Stimulated activated CD4-positive, alpha-beta T cell treated with anti-CD3 and anti-CD28 coated beads, Interleukin-1b, Interleukin-23, amount 100 ng/mL, for 1 hour (primary cell): ENCODE measurements around the gene EIF2A.
"Not testable (repeated sequence)": the region's sequence is repeated elsewhere in the genome, so short reads cannot be mapped to it uniquely, and the experiment has no call there.

Experiments used
- DNase-seq, 2 donors: peaks; one replicate each; pipeline ENCODE4 v3.0.0-alpha.2; 2020; ENCODE audit warnings: low read depth in 2 of 2

The EIF2A gene

DNA sequence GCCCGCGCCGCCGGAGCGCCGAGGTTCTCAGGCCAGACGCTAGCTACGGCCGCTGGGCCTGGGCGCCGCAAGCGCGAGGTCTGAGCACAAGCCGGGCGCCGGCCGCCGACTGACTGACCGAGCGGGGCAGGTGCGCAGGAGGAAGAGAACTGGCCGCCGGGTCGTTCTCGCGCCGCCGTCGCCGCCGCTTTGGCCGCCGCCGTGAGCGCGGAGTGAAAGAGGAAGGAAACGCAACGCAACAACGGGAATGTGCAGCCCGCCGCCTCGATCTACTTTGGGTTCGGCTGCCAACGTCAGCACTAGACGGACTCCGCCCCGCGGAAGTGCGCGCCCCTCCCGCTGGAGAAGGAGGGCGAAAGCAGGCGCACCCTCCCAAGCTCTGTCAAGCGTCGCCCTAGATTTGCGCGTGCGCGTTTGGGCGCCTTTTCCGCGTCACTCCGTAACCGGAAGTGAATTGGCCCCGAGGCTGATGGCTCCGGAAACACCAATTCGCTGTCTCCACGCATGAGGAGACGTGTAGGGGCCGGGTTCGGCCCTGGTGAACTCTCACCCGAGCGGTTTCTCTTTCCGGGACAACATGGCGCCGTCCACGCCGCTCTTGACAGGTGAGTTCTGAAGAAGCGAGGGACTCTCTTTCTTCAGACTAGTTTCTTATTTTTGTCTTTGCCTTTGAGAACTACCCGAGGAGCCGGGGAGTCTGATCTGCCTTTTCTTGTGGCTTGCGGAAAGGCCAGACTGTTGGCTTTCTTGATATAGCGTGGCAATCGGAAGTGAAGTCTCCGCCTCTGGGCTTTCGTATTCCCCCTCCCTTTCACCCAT lies at the start of gene EIF2A, which contains the start of gene SERP1:
Gene EIF2A (plus strand): TSS at position 562 of the 819 bp plus-strand sequence. CDS start 16 bp downstream, at position 578.
Gene SERP1 (minus strand): TSS at position 271 of the 819 bp plus-strand sequence. CDS start 361 bp downstream, outside the sequence.
- peak; percentile 93 to 96 for DNase-seq

DNA sequence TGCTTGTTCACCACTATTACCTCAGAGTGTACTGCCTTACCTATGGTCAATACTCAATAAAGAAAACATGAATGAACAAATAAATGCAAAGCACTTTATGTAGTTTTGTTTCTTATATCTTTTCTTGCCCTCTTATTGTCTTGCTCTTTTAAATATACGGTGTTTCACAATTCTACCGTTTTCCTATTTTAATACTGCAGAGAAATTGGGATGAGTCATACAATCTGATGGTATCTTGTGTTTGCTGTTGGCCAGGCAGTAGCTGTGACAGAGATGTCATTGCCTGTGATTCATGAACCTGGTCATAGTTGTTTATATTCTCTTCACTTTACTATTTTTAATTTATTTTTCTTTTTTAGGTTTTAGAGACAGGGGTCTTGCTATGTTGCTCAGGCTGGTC lies 48.6 kb upstream of the EIF2A start:
- no peak for DNase-seq

DNA sequence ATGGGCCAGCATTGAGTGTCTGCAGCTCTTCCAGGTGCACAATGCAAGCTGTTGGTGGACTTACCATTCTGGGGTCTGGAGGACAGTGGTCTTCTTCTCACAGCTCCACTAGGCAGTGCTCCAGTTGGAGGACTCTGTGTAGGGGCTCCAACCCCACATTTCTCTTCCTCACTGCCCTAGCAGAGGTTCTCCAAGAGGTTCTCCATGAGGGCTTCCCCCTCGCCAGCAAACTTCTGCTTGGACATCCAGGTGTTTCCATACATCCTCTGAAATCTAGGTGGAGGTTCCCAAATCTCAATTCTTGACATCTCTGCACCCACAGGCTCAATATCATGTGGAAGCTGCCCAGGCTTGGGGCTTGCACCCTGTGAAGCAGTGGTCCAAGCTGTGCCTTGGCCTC lies 45.6 kb upstream of the EIF2A start:
- DNase-seq, result not testable (repeated sequence)

DNA sequence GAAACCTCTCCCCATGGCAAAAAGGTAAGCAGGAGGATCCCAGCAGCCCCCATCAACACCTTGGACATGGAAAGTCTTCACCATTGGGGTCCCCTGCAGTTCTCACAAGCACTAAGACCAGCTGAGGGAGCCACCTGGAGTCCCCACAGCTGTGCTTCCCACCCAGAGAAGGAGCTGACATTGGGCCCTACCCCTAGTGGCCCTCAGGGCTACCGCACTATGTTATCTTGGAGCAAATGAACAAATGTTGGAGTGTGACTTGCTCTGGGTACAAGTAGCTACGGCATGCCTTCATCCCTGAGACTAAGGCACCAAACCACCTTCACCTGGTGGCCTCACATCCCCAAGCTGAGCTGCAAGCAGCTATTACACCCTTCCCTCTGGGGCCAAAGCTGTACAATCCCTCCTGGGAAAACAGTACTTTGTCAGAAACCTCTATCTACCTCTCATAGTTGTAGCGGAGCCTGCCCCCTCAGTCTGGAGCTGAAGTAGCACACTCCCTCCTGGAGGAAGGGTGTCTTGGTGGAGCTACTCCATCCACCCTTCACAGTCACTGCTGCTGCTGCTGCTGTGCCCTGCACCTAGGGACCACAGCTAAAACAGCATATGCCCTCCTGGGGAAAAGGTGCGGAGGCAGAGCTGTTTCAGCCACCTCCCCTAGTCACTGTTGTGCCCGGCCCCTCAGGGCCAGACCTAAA lies 43.0 kb upstream of the EIF2A start:
- no peak for DNase-seq

DNA sequence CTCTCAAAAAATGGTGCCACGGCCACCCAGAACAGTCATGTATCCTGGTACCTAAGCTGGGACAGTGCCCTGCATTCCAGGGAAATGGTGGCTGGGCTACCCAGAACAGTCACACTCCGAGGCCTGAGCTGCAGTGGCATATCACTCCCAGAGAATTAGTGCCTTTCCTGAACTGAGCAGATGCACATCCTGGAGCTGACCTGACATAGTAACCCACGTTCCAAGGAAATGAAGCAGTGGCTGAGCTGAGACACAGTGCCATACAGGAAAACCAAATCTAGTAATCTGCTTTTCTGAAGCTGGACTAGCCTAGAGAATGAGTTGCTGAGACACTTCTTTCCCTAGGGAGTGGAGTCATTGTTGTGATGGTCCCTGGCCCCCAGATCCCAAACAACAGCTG lies 42.1 kb upstream of the EIF2A start:
- no peak for DNase-seq

DNA sequence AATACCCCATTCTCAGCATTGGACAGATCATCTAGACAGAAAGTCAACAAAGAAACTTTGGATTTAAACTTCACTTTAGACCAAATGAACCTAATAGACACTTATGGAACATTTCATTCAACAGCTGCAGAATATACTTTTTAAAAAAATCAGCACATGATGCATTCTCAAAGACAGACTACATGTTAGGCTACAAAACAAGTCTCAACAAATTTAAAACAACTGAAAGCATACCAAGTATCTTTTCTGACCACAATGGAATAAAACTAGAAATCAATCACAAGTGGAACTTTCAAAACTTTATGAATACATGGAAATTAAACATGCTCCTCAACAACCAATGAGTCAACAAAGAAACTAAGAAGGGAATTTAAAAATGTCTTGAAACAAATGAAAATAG lies 38.2 kb upstream of the EIF2A start:
- DNase-seq, result no peak

DNA sequence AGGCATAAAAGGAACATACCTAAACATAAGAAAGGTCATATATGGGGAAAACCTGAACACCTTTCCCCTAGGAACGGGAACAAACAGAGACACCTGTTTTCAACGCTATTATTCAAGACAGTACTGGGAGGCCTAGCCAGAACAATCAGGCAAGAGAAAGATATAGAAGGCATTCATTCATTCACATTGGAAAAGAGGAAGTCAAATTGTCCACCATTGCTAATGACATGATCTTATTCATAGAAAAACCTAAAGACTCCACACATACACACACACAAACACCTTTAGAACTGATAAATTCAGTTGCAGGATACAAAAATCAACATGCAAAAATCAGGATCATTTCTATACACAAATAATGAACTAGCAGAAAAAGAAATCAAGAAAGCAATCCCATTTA lies 36.8 kb upstream of the EIF2A start:
- DNase-seq, result no peak

DNA sequence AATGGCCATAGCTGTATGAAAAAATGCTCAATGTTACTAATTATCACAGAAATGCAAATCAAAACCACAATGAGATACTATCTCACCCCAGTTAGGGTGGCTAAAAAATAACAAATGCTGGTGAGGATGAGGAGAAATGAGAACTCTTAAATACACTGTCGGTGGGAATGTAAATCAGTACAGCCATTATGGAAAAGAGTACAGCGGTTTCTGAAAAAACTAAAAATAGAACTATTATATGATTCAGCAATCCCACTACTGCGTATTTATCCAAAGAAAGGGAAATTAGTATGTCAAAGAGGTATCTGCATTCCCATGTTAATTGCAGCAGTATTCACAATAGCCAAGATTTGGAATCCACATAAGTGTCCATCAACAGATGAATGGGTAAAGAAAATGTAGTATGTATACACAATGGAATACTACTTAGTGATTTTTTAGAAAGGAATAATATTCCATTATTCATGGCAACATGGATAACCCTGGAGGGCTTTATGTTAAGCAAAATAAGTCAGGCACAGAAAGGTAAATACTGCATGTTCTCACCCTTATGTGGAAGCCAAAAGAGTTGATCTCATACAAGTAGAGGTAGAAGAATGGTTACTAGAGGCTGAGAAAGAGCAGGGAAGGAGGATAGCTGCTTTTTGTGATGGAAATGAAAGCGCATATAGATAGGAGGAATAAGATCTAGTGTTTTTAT lies 35.3 kb upstream of the EIF2A start:
- DNase-seq, result no peak

DNA sequence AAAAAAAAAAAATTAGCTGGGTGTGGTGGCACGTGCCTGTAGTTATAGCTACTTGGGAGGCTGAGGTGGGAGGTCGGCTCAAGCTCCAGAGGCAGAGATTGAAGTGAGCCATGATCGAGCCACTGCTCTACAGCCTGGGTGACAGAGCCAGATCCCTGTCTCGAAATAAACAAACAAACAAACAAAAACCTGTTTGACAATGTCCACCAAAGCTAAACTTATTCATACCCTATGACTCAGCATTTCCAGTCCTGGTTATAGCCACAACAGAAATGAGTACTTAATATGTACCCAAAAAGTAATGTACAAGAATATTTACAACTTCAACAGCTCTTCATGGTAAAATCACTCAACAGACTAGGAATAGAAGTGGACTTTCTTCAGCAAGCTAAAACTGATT lies 31.4 kb upstream of the EIF2A start:
- no peak for DNase-seq

DNA sequence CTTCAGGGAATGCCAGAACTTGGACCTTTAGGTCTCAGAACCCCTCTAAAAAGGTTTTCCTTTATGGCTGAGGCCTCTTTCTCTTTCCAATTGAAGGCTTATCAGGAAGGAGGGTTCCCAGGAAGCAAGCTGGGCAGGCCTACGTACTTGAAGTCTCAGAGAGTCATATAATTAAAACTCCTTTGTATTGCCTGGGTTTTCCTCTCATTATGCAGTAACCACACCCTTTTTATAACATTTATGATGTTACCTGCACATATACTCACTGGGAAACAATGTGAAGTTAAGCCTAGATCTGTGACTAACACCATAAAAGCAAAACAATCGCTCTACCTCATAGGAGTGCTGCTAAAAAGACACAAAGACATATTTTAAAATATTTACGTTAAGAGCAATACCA lies 27.6 kb upstream of the EIF2A start:
- no peak for DNase-seq

DNA sequence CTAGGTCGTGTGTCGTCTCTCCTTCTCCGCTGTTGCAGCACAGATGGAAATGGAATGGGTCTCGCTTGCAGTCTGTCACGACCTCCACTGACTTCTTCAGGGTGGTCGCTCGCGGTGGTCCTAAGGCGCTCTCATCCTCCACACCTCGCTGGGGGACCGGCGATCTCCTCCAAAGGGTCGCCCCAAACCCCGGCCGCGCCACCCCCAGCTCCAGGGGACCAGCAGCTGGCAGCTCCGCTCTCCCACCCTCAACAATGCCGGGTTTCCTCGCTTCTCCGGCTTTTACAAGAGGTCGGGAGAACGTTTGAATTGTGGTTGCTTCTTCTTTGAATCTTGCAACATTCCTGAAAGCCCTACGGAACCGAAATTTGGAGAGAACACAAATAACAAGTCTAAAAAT lies 26.2 kb upstream of the EIF2A start:
- no peak for DNase-seq

DNA sequence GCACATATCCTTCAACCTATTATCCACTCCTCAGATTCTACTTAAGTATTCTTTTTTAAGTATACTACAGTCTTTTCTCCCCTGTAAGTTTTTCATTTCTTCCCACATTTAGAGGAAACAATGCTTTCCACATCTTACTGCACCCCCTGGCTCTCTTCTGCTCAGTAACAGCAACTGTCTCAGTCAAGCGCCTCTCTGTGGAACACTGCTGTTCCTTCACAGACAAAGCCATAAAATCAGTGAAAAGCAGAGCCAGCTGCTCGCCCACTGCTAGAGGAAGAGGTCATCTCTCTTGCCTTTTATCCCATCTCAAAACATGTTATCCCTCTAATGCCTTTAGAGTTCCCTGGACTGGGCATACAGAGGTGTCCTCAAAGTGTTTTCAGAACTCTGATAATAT lies 25.1 kb upstream of the EIF2A start:
- no peak for DNase-seq

DNA sequence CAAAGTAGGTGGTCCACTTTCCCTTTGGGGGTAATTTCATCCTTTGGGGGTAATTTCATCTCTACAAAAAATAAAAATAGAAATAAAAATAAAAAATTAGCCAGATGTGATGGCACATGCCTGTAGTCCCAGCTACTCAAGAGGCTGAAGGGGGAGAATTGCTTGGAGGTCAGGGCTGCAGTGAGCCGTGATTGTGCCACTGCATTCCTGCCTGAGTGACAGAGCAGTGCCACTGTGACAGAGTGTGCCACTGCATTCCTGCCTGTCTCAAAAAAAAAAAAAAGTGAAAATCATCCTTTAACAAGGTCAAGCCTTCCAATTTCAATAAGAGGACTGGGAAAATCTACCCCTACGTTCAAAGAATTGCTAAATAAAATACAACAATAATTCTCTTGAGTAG lies 23.0 kb upstream of the EIF2A start:
- DNase-seq, result no peak

DNA sequence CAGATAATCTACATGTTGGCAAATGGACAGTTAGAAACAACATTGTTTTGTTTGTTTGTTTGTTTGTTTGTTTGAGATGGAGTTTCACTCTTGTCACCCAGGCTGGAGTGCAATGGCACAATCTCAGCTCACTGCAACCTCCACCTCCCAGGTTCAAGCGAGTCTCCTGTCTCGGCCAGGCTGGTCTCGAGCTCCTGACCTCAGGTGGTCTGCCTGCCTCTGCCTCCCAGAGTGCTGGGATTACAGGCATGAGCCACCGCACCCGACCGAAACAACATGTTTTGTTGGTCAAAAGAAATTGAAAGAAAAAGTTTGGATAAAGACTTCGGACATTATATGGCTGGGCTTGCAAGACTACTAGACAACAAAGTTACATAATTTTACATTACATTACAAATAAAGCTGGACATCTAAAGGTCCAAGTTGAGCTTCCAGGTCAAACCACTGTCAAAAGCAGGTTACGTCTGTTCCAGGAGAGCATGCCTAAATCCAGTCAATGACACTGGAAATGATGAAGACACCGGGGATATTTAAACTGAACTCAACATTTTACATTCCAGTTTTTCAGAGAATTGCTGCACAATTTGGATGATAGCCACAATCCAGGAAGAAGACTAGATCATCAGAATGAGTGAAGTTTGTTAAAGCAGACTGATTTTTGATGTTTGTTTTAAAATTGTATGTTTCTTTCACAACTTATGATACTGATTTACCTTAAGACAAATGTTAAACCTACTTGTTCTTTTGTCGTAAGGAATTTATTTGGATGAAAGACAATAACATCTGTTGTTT lies 18.9 kb upstream of the EIF2A start:
- DNase-seq, result no peak

DNA sequence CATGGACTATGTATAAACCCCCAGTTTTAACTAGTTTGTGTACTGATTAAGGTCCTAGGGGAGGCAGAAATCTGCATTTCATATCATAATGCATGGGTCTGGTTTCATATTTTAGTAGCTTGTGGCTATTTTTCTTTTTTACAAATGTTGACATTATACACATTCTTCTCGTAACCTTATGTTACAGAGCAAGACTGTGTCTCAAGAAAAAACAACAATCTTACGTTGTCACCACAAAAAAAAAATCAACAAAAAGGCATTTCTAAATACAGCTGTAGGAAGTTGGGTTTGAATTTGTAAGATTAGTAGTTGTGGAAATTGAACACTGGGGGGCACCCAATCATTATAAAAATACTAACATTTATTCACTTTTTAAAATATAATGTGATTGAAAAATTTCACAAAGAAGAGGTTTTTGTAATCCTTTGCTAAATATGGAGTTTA lies 18.2 kb upstream of the EIF2A start:
- DNase-seq, result no peak

DNA sequence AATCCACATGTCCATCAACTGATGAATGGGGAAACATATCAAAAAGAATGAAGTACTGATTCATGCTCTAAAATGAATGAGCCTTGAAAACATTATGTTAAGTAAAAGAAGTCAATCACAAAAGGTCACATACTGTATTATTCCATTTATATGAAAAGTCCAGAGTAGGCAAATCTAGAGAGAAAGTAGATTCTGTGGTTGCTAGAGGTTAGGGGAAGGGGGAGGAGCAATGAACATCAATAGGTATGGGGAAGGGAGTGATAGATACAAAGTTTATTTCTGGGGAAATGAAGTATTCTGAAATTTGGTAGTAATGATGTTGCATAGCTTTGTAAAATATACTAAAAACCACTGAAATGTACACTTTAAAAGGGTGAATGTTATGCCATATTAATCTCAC lies 14.8 kb upstream of the EIF2A start:
- no peak for DNase-seq

DNA sequence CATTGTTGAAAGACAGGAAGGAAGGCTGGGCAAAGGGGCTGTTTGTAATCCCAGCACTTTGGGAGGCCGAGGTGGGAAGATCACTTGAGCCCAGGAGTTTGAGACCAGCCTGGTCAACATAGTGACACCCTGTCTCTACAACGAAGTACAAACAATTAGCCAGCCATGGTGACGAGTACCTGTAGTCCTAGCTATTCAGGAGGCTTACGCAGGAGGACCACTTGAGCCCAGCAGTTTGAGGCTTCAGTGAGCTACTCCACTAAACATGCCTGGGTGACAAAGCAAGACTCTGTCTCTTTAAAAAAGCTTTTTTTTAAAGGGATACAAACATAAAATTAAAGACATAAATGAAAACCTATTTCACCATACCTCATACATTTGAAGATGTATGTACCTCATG lies 11.4 kb upstream of the EIF2A start:
- no peak for DNase-seq

DNA sequence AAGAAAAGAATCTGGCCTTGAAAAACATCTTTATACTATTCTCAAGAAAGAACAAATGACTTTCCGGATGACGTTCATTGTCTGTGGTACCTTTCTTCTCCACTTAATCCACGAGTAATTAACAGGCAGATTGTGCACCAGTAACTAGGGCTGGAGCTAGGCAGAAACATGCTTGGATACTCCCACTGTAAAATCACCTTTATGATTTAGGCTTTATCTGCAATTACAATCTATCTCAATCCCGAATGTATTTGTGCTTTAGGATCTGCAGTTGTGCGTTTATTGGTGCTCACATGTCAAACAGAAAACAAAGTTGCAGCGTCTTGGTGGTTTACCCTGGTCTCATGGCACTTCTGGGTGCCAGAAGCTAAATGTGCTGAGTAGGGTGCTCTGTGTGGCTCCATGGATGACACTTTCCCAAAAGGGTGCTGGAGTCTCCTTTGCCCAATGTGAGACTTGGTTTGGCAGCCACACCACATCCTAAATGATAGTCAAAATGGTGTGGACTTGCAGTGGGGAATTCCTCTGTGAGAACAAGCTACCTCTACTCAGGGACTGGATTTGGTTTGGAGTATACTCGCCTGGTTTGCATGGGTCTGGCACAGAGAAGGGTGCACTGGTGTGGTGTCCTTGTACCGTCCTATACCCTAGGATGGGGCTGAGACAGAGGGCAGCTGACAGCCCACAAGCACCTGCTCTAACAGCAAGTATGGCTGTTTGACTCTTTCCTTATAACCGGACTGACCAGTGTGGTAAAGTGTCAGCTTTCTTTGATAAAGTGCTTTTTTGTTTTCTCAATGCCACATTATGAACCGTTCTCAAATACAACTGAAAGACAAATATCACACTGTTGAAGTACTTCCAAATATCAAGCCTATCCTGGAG lies 8.0 kb upstream of the EIF2A start:
- no peak for DNase-seq

DNA sequence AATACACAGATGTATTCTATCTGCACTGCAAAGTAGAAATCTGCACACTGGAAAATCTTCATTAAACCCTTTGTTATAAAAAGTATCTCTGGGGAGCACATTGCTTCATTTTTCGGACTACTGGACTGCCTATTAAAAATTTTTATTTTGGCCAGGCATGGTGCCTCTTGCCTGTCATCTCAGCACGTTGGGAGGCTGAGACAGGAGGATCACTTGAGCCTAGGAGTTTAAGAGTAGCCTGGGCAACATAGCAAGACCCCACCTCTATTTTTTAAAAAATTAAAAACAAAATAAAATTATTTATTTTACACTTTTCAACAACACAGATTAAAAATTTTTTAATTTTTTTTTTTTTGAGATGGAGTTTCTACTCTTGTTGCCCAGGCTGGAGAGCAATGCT lies 6.3 kb upstream of the EIF2A start:
- no peak for DNase-seq

DNA sequence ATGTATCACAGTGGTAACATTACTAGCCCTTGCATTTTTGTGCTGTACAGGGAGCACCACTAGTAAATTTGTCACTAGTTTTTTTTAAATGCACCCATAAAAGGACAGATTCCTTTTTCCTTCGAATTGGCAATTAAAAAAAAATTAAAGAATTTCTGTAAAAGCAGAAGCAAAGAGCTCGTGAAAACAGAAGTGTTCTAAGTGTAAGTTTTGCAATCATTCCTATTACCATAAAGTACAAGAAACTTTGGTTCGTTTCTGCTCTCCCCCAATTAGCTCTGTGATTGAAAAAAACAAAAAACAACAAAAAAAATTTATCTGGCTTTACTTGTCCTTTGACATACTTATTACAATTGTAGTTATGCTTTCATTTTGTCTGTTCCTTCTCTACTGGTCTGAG lies 5.6 kb upstream of the EIF2A start:
- DNase-seq, result no peak

DNA sequence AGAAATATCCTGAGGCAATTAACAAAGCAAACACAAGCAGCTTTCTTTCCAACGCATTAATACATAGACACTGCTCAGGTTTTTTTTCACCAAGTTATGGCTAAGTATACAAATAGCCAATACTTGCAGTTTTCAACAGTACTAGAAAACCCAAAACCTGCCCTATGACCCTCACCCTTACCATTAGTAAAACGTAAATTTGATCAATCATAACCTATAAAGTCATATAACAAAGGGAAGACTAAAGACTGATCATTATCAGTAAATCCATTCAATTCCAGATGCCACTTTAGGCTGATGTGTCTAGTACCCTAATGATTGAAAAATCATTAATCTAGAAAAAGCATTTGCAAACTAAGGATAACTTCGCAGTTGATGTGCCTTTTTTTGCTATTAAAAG lies 3.5 kb upstream of the EIF2A start:
- DNase-seq, result no peak
